GM20000 (cell line): ENCODE measurements around the gene SYNE2.

ENCODE experiments used
- DNase-seq: peaks from one replicate; pipeline ENCODE4 v3.0.0; 2012; ENCODE audit warnings: low spot score
- TF ChIP-seq, protein P1 (sequence below): IDR thresholded peaks from 2 replicates; pipeline ENCODE4 v1.5.1; 2012; ENCODE audit warnings: mild to moderate bottlenecking, control low read depth; ENCODE audit errors: extremely low read depth, missing control alignments

The SYNE2 gene

DNA sequence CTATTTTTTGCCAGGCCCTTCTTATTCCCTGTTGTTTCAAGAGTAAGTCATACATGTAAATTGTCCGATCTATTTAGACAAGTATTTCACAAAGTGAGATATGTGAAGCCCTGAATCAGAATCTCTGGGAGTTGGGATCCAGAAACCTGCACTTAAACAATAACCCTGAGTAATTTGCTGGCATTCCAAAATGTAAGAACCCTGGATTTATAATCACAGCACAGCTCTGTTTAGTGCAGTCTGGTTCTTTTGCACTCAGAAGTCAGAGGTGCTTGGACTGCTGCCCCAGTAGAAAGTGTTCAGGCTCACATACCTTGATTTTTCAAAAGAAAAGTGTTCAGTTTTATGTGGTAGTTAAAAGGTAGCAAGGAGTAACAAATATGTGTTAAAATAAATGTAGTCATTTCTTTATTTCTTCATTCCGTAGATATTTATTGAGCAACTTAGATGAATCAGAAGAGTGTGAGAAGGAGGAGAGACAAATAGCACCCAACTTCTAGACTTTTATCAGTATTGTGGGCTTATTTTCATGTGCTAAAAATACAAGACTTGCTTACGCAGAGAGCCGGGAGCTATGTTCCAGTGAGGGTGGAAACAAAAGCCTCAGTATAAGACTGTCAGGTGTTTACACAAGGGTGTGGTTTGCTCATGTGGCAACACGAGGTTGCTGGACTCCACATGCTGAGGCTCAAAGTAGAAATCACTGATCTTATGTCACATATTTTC lies 70.1 kb downstream of the SYNE2 start:
- TF ChIP-seq, protein P1, sequence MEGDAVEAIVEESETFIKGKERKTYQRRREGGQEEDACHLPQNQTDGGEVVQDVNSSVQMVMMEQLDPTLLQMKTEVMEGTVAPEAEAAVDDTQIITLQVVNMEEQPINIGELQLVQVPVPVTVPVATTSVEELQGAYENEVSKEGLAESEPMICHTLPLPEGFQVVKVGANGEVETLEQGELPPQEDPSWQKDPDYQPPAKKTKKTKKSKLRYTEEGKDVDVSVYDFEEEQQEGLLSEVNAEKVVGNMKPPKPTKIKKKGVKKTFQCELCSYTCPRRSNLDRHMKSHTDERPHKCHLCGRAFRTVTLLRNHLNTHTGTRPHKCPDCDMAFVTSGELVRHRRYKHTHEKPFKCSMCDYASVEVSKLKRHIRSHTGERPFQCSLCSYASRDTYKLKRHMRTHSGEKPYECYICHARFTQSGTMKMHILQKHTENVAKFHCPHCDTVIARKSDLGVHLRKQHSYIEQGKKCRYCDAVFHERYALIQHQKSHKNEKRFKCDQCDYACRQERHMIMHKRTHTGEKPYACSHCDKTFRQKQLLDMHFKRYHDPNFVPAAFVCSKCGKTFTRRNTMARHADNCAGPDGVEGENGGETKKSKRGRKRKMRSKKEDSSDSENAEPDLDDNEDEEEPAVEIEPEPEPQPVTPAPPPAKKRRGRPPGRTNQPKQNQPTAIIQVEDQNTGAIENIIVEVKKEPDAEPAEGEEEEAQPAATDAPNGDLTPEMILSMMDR: no peak
- DNase-seq: no peak

DNA sequence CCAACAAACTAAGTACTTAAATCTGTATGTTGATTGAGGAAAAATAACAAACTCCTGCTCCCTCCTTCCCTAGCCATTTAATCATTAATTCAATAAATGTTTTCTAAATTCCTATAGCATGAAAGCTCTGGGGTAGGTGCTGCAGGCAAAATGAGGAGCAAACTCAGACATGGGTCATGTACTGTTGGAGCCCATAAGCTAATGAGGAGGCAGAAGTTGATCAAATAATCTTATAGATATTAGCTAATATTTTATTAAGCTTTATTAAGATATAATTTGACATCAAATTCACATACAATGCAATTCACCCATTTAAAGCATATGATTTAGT lies 70.6 kb downstream of the SYNE2 start:
- DNase-seq: no peak
- TF ChIP-seq, protein P1: no peak

DNA sequence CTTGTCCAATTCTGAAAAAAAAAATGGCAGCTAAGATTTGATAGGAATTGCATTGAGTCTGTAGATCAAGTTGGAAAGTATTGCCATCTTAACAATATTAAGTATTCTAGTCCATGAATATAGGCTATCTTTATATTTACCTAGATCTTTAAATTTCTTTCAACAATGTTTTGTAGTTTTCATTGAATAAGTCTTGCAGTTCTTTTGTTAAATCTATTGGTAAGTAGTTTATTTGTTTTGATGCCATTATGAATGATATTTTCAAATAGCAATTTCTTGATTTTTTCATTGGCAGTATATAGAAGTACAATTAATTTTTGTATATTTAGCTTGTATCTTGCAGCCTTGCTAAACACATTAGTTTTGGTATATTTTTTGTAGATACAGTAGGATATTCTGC lies 71.6 kb downstream of the SYNE2 start:
- TF ChIP-seq, protein P1: no peak
- no peak for DNase-seq

DNA sequence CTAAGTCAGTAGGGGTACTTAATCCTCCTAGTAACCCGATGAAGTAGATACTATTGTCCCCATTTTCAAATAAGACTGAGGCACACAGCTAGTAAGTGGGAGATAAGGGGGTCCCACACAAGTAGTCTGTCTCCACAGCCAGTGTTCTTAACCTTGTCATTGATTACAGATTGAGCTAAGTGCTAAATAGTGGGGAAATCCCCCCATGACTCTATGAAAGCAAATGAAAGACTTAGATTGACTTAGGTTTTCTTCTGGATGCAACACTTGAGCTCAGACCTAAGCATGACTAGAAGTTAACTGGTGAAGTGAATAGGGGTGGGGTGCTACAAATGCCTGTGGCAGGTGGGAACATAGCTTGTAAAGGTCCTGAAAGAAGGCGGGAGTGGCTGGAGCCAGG lies 73.8 kb downstream of the SYNE2 start:
- TF ChIP-seq, protein P1: no peak
- no peak for DNase-seq

DNA sequence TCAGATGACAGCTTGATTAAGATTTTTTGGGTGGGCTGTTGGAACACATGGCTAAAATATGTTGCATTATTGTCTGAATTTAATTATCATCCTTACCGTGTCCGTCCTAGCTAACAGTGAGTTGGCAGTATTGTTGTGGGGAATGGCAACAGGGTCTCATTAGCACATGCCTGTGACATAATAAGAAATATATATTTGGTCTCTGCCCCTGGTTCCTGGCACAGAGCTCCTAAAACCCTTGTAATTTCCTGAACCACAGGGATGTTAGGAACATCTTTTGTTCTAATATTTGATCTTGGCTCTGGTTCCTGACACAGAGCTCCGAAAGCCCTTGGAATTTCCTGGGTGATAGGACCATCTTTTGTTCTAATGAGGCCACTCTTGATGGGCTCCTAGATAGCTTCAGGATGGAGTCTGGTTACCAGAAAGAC lies 76.0 kb downstream of the SYNE2 start:
- TF ChIP-seq, protein P1: no peak
- DNase-seq: no peak

DNA sequence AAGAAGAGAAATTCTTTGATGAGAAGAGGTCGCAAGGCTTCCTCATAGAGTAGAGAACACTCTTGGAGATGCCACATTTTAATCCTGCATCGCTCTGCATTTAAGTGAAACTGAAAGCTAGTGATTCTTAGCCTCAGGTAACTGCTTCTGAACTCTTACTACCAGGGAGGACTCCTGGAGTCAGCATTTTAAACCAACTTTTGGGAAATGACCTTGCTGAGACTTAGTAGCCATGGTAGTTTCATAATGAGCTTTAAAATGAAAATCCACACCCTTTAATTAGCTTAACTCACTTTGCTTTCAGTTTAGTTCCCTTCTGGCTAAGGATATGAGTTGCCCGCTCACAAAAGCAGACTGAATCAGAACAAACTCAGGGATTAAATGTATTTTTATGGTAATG lies 80.3 kb downstream of the SYNE2 start:
- DNase-seq: no peak

DNA sequence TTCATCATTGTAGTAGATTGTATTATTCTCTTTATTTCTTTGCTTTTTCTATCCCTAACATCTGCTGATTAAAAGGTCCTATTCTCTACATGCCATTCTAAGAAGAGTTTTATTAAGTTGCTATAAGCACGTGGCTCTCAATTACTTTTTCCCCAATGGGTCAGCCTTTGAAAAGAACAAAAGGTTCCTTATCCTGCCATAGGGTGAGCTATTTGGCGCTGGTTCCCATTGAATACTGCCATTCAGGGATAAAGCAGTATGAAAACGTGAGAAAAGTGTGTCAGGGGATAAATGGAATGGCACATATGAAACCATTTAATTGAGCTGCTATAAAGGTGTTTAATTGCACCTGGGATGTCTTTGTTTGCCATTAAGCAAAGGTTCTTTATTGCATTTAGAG lies 80.9 kb downstream of the SYNE2 start:
- DNase-seq: no peak
- TF ChIP-seq, protein P1: no peak

More for the DNA sequence above, 80.3 kb downstream of the SYNE2 start:
- TF ChIP-seq, protein P1: no peak
